GM10248 (cell line): ENCODE data around the gene KIR2DL1.
"Not testable (repeated sequence)": the region's sequence is repeated elsewhere in the genome, so short reads cannot be mapped to it uniquely, and the experiment has no call there.

Experiments
- CTCF ChIA-PET: fragments of 300-600 bp; sonication (Branson Sonifier 250); formaldehyde crosslinking; extraction: SDS; loops from one replicate; lab custom pipeline; 2021; ENCODE audit warnings: antibody characterized with exemption; lab: Yijun Ruan, JAX
- POLR2A ChIA-PET: fragments of 350-650 bp; sonication (Branson Sonifier 250); formaldehyde crosslinking; extraction: SDS; loops from one replicate; lab custom pipeline; 2020; ENCODE audit warnings: antibody characterized with exemption; lab: Yijun Ruan, JAX
- DNase-seq: peaks from one replicate; pipeline ENCODE4 v3.0.0; 2012; ENCODE audit errors: extremely low spot score
- CTCF ChIP-seq: IDR thresholded peaks from 2 replicates; pipeline ENCODE4 v1.5.1; 2012; ENCODE audit warnings: mild to moderate bottlenecking, low read depth; ENCODE audit errors: extremely low read depth, missing control alignments, control extremely low read depth

The KIR2DL1 gene

GRCh38 chr19:54806516-54806838 is 36.9 kb downstream of the KIR2DL1 start:
- ChIA-PET CTCF (no interaction called here), POLR2A (interaction anchor here (0.6 kb wide), 1 partner anchor 379 kb away, joined by 3 read pairs; no protein-coding TSS in a partner anchor)
- no peak for TF ChIP-seq CTCF
- DNase-seq, result no peak

GRCh38 chr19:54814571-54814970 is 45.0 kb downstream of the KIR2DL1 start:
- CTCF ChIA-PET, DNase-seq, POLR2A ChIA-PET: not testable (repeated sequence)

GRCh38 chr19:54816251-54816650 is 46.7 kb downstream of the KIR2DL1 start, which contains the start of gene KIR3DL1:
Gene KIR3DL1 (plus strand): TSS chr19:54816468.
- POLR2A ChIA-PET, CTCF ChIA-PET, DNase-seq: not testable (repeated sequence)

GRCh38 chr19:54817670-54818536 is 48.3 kb downstream of the KIR2DL1 start:
- TF ChIP-seq CTCF, result no peak
- ChIA-PET POLR2A (no interaction called here), CTCF (no interaction called here)
- DNase-seq, result no peak

GRCh38 chr19:54824416-54824815 is 54.8 kb downstream of the KIR2DL1 start:
- CTCF ChIA-PET, DNase-seq, POLR2A ChIA-PET: not testable (repeated sequence)

GRCh38 chr19:54825326-54825725 is 55.7 kb downstream of the KIR2DL1 start:
- DNase-seq, CTCF ChIA-PET, POLR2A ChIA-PET: not testable (repeated sequence)

- CTCF ChIA-PET, POLR2A ChIA-PET, DNase-seq: not testable (repeated sequence)
These were observed 58.5 kb downstream of the KIR2DL1 start for GRCh38 chr19:54828064-54828463.

- CTCF ChIA-PET, POLR2A ChIA-PET, DNase-seq: not testable (repeated sequence)
These were observed 62.9 kb downstream of the KIR2DL1 start, which contains the start of gene KIR2DS4 for GRCh38 chr19:54832496-54832895. Gene KIR2DS4 (plus strand): TSS chr19:54832676.
